Osteoblast (primary cell): ENCODE measurements around the gene TBCD. TPM values are rescaled to one million over a fixed set of nuclear protein-coding genes. Genes with fewer than 3 reads are reported as not detected.

Experiments used
- DNase-seq: peaks from one replicate; pipeline ENCODE4 v3.0.0; 2011; ENCODE audit warnings: low spot score, mixed read lengths; ENCODE audit not compliant: insufficient read length; ENCODE audit errors: missing footprints
- H2AFZ ChIP-seq: 2 replicates; pipeline ENCODE4 v1.6.0; 2011; ENCODE audit warnings: mild to moderate bottlenecking, low read length
- H3K27ac ChIP-seq: 2 replicates; pipeline ENCODE4 v1.5.1; 2011; ENCODE audit warnings: mild to moderate bottlenecking, low read depth, low read length, moderate library complexity
- H3K27me3 ChIP-seq: 2 replicates; pipeline ENCODE4 v1.6.0; 2012; ENCODE audit warnings: mild to moderate bottlenecking, control low read depth, inconsistent platforms, low read length, moderate library complexity; ENCODE audit not compliant: insufficient read depth
- H3K36me3 ChIP-seq: 2 replicates; pipeline ENCODE4 v1.5.1; 2011; ENCODE audit warnings: mild to moderate bottlenecking, low read length, control low read depth, moderate library complexity; ENCODE audit not compliant: insufficient read depth
- H3K4me1 ChIP-seq: 2 replicates; pipeline ENCODE4 v1.5.1; 2011; ENCODE audit warnings: mild to moderate bottlenecking, low read length, control low read depth, moderate library complexity; ENCODE audit not compliant: insufficient read depth
- H3K4me2 ChIP-seq: 2 replicates; pipeline ENCODE4 v1.6.0; 2011; ENCODE audit warnings: mild to moderate bottlenecking, low read length; ENCODE audit not compliant: insufficient read depth
- H3K4me3 ChIP-seq: fragments of 200-600 bp; sonication (generic); 3 replicates; pipeline ENCODE4 v1.5.1; 2012; ENCODE audit warnings: mild to moderate bottlenecking, low read length, inconsistent platforms; ENCODE audit not compliant: insufficient read depth
- H3K79me2 ChIP-seq: 2 replicates; pipeline ENCODE4 v1.6.0; 2012; ENCODE audit warnings: mild to moderate bottlenecking, low read length, control low read depth, inconsistent platforms; ENCODE audit not compliant: insufficient read depth
- H3K9me3 ChIP-seq: 2 replicates; pipeline ENCODE4 v1.5.1; 2011; ENCODE audit warnings: low read depth, low read length, control low read depth
- H4K20me1 ChIP-seq: 2 replicates; pipeline ENCODE4 v1.6.0; 2012; ENCODE audit warnings: mild to moderate bottlenecking, low read length, control low read depth; ENCODE audit not compliant: insufficient read depth
- total RNA-seq: library from RNA; depleted of rRNA; stranded (reverse); fragments of >200 nt; gene quantifications from 2 replicates; pipeline ENCODE4 v1.2.3, GENCODE V29; 2012
- TF ChIP-seq, protein P1 (sequence below): IDR thresholded peaks from 2 replicates; pipeline ENCODE4 v1.5.1; 2011; ENCODE audit warnings: mild to moderate bottlenecking, low read depth, low read length, moderate library complexity; ENCODE audit errors: extremely low read depth

TBCD gene
- total RNA-seq, 1 donor = 29.0 TPM

DNA sequence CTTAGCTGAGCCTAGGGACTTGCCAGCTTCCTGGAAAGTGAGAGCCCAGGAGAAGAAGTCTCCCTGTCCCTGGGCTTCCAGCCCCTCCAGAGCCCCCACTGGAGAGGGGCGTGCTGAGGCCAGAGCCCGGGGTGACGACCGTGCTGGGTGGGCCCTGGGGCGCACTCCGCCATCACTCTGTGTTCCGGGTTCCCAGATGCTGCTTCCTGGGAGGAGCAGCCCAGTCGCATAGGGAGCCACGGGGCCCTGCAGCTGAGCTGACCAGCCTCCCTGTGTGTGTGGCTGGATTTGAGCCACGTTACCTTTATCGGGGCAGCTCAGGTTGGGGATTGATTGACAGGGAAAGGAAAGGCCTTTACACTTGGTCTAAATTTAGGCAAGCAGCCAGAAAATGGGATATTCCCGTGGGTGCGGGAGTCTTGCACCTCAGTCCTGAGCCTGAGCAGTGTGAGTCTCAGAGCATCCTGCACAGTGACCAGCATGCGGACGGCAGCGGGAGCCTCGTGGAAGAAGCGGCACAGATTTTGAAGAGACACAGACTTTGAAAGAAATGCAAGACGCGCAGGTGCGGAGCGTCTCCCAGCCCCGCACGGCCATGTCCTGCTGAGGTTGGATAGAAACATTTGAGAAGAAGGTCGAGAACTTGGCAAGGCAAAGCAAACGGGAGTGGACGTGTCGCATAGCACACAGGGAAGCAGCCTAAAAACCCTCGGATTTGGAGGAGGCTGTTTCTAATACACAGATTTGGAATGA is 139.2 kb downstream of the TBCD start:
- no peak overlapping the region for H3K4me2 ChIP-seq
- no peak for DNase-seq
- H2AFZ ChIP-seq = no peak overlapping the region

DNA sequence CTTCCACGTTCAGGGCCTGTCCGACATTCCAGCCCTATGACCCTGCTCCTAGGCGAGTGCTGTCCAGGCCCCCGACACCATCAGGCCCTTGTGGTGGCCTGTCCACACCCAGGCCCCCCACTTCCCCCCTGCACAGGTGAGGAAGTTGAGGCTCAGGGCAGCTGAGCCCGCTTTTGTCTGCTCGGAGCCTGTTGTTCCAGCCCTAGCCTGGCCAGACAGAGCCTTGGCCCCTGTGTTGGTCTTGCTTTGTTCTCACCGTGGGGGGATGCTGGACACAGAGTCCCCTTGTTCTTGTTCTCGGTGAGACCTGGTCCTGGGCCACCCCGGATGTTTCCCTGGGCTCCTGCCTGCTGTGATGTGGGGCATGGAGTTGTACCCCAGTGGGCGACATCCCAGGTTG is 140.0 kb downstream of the TBCD start:
- H3K27ac ChIP-seq = no peak overlapping the region
- no peaks in the 10 kb centered on the region for H3K4me1 ChIP-seq
- H3K4me2 ChIP-seq = no peak overlapping the region
- no peaks in the 10 kb centered on the region for H3K9me3 ChIP-seq
- no peak overlapping the region for H3K4me3 ChIP-seq
- TF ChIP-seq, protein P1, sequence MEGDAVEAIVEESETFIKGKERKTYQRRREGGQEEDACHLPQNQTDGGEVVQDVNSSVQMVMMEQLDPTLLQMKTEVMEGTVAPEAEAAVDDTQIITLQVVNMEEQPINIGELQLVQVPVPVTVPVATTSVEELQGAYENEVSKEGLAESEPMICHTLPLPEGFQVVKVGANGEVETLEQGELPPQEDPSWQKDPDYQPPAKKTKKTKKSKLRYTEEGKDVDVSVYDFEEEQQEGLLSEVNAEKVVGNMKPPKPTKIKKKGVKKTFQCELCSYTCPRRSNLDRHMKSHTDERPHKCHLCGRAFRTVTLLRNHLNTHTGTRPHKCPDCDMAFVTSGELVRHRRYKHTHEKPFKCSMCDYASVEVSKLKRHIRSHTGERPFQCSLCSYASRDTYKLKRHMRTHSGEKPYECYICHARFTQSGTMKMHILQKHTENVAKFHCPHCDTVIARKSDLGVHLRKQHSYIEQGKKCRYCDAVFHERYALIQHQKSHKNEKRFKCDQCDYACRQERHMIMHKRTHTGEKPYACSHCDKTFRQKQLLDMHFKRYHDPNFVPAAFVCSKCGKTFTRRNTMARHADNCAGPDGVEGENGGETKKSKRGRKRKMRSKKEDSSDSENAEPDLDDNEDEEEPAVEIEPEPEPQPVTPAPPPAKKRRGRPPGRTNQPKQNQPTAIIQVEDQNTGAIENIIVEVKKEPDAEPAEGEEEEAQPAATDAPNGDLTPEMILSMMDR = no peak
- peaks cover 5% of the 10 kb centered on the region for H3K36me3 ChIP-seq
- DNase-seq = no peak
- H2AFZ ChIP-seq = no peak overlapping the region
- no peaks in the 10 kb centered on the region for H4K20me1 ChIP-seq
- no peaks in the 10 kb centered on the region for H3K79me2 ChIP-seq
- no peaks in the 10 kb centered on the region for H3K27me3 ChIP-seq

More for the DNA sequence above, 139.2 kb downstream of the TBCD start:
- Histone ChIP-seq H3K27me3 (no peaks in the 10 kb centered on the region), H3K4me3 (no peak overlapping the region), H3K79me2 (no peaks in the 10 kb centered on the region), H3K4me1 (no peaks in the 10 kb centered on the region), H3K36me3 (peaks cover 5% of the 10 kb centered on the region), H3K27ac (no peak overlapping the region), H4K20me1 (no peaks in the 10 kb centered on the region), H3K9me3 (no peaks in the 10 kb centered on the region)
- TF ChIP-seq, protein P1 = no peak

DNA sequence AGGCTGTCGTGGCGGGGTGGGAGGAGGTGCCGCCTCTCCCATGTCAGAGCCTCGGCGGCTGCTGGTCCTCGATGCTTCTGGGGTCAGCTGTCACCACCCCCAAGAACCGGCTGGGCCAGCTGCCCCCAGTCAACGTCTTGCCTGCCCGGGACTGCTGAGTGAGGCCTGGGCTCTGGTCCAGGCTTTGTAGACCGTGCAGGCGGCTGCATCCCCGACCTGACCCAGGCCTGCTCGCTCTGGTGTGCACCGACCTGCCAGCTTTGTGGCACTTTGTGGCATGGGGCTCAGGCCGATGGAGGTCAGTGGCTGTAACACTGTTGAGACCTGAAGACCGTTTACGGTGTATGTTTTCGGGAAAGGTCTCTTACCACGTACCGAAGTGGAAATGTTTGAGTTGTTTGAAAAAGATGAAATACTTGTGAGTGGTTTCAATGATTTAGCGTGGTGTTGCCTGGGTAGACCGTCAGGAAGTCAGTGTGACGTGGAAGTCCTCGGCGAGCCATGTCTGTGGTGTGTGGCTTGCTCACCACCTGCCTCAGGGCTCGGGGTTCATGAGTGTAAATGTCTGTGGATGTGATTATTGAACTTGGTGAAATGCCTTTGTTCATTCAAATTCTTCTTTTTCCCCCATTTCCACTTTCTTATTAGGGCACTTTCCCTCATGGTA is 141.2 kb downstream of the TBCD start:
- no peaks in the 10 kb centered on the region for H3K27me3 ChIP-seq
- H3K36me3 ChIP-seq = peaks cover 5% of the 10 kb centered on the region
- no peak overlapping the region for H3K4me3 ChIP-seq
- DNase-seq = no peak
- no peak overlapping the region for H3K27ac ChIP-seq
- no peak overlapping the region for H2AFZ ChIP-seq
- H3K4me2 ChIP-seq = no peak overlapping the region
- TF ChIP-seq, protein P1 = no peak
- no peaks in the 10 kb centered on the region for H3K79me2 ChIP-seq
- H3K9me3 ChIP-seq = no peaks in the 10 kb centered on the region
- H3K4me1 ChIP-seq = no peaks in the 10 kb centered on the region
- H4K20me1 ChIP-seq = no peaks in the 10 kb centered on the region

DNA sequence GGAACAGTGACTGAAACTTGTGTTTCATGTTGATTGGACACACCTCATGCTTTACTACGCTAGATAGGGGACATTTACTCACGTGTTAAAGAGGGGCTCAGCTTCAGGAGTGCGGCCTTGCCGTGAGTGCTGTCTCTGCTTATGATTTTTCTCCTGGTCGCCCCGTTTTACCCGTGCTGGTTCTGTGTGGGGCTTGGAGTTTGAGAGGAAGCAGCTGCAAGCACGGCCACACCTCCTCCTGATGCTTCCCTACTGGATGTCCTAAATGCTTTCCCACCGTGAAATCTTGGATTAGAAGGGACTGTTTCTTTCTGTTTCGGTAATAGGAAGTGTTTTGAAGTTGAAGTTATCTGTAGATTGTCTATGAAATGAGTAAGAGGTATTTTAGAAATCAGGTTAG is 141.9 kb downstream of the TBCD start:
- Histone ChIP-seq H3K36me3 (peaks cover 5% of the 10 kb centered on the region), H3K9me3 (no peaks in the 10 kb centered on the region), H3K79me2 (peaks cover under 1% of the 10 kb centered on the region), H3K4me2 (no peak overlapping the region), H2AFZ (no peak overlapping the region), H3K4me3 (no peak overlapping the region), H3K27ac (no peak overlapping the region), H3K27me3 (no peaks in the 10 kb centered on the region), H4K20me1 (no peaks in the 10 kb centered on the region), H3K4me1 (no peaks in the 10 kb centered on the region)
- DNase-seq = no peak
- TF ChIP-seq, protein P1 = no peak
